Activated CD4-positive, alpha-beta T cell treated with anti-CD3 and anti-CD28 coated beads for 4 hours (primary cell): ENCODE results near the gene ACSS1.

Experiments
- DNase-seq, 2 donors: peaks; one replicate each; pipeline ENCODE4 v3.0.0-alpha.2; 2020

ACSS1 gene

DNA sequence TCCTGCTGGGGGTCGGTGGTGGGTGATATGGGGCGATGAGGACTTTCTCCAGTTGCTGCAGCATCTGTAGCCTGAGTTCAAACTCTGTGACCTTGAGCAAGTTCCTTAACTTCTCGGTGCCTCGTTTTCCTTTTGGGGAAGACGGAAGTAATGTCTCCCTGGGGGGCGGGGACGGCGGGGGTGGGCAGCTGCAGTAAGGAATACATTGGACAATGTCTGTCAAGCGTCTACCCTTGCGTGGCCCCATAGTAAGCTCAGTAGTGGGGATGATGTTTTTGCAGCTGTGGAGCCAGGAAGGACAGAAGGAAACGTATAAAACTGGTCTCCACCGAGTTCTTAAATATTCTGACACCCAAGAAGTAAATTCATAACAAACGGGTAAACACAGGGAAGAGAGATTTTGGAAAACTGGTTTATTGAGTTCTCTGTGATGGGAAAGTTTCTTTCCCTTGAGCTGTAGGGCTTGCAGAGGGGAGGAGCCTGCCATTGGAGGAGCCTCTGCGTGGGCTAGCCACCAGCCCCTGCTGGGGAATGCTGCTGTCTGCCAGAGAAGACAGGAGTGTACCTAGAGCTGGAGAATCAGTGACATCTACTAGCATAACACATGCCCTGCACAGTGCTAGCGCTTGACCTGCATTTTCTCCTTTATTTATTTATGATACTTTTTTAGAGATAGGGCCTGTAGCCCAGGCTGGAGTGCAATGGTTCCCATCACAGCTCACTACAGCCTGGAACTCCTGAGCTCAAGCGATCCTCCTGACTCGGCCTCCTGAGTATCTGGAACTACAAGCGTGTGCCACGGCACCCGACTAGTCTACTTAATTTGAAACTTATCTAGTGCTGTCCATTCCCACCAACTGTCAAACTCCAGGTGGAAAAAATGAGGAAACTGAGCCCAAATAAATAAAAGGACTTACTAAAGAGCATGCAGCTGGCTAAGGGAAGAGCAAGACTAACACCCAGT, 1.2 kb upstream of the ACSS1 start:
- DNase-seq = no peak

DNA sequence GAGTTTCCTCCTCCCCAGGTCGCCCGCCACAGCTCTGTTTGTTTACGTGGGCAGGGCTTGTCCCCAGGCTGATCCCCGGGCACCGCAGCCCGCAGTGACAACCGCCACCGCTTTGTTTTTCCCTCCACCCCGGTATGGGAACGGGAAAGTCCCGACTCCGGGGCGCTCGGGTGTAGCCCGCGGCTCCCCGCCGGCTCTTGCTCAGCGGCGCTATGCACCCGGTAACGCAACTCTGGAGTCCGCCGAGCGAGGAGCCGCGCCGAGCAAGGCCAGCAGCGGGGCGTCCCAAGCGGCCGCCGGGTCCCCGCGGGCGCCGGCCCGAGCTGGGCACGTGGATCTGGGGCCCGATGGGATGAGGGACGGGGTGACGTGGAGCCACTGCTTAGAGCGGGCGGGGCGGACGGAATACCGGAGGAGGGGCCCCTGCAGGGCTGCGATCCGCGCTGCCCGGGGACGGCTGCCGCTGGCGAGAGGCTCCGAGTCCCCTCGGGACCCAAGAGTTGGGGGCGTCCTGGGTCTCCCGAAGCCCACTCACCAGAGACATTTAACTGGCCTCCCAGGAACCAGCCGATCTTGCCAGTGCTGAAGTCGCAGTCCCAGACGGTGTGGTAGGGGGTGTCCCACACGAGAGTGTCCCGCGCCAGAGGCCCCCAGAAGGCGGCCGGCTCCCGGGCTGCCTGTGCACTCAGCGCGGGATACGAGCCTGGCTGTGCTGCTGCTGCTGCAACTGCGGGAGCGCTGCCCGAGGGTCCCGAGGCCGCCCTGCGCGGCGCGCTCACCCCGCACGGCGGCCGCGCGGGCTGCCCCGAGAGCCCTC, 497 bp downstream of the ACSS1 start:
- DNase-seq = peak; percentile 69 to 74

DNA sequence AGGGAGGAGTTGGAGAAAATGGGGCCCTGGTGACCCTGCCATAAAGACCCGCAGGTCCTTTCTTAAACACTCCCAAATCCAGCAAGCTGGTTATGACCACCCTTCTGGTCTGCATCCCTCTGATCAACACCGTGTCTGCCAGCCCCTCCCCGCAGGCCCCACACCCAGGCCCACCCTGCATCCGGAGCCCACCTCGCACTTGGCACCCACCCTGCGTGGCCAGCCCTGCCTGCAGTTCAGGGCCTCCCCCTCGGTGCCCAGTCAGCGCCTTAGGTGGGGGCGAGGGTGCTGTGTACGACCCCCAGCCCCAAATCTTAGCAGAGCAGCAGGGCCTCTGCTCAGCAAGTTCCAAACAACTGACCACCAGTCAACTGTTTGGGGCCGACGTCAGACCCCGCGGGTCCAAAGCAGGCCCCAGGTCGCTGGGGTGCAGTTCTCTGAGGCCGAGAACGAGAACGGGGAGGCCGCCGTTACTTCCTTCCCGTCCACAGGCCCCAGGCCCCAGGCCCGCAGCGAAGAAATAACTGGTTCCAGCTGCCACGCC, 1.2 kb downstream of the ACSS1 start:
- DNase-seq = no peak

DNA sequence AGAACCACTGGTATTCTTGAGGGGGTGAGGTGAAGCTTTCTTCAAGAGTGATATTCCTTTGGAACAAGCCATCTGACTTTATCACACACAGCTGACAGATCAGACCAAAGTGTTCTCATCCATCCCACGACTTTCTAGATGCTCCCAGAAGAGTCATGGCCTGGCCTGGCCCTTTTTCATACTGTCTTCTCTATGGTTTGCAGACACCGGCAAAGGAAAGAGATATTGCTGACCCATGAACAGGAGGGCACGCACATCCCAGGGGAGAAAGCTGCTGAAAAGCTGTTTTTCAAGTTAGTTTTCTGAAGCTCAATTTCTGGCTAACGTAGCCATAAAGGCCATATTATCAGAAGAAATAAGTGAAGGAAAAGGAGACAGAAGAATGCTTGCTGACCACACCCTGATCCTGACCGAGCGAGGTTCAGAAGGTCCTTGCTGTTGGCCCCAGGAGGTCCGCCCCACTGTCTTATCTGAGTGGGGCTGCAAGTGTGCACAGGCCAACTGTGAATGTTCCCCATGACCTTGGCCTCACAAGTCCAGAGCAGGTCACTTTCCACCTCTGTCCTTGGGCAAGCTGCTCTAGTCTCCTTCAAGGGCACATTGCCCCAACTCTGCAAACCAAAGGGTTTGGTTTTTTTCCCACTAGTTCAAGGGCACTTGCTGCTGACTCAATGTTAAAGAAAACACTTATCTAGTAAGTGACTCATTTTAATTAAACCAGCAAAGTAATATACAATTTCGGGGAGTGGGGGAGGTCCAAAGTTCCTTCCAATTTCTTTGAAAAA, 2.0 kb downstream of the ACSS1 start:
- DNase-seq = no peak

DNA sequence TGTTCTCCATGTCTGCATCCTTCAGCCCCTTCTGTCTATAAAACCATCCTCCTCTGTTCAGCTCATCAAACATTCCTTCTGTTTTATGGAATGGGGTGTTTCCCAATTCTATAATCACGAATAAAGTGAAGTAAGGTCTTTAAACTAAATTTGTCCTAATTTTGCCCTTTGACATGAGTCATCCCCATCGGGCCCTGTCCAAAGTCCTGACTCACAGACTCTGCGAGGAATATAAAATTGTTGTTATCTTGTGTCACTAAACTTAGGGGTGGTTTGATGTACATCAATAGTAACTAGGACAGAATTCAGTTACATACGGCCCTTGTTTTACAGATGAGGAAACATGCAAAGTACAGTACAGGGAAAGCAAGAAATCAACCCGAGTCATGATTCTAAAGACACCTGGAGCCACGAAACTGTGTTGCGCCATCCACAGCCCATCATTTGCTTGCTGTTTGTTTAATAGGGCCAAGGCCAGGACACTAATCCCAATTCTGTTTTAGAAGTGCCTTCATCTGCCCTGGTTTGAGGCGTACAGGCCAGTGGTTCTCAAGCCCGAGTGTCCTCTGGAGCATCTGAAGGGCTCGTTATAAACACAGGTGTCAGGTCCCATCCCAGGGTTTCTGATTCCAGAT, 2.8 kb downstream of the ACSS1 start:
- no peak for DNase-seq

DNA sequence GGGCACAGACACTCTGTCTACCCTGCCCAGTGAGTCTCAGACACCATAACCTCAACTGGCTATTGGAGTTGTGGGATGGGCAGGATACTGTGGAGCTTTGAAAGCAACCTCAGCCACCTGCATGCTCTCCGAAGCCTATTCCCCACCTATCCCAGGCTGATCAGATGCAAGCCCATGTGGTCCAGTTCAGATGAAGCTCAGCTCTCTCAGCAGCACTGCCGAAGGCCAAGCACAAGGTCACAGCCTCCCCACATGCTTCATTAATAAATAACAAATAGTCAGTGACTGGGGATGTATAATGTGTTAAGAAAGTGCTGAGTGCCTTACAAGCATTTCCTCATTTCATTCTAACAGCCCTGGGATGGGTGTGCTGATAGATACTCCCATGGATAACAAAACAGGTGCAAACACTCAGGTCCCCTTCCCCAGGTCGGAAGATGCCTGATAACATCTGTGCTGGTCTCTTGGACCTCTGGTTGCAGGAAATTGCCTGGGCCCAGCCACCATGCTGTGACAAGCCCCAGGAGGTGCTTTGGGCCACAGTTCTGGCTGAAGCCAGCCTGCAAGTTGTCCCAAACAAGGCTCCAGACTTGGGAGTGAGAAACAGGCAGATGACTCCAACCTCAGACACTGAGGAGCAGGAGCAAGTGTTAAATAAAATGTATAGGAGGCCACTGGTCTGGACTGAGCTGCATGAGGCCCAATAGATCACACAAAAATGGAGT, 3.7 kb downstream of the ACSS1 start:
- no peak for DNase-seq

DNA sequence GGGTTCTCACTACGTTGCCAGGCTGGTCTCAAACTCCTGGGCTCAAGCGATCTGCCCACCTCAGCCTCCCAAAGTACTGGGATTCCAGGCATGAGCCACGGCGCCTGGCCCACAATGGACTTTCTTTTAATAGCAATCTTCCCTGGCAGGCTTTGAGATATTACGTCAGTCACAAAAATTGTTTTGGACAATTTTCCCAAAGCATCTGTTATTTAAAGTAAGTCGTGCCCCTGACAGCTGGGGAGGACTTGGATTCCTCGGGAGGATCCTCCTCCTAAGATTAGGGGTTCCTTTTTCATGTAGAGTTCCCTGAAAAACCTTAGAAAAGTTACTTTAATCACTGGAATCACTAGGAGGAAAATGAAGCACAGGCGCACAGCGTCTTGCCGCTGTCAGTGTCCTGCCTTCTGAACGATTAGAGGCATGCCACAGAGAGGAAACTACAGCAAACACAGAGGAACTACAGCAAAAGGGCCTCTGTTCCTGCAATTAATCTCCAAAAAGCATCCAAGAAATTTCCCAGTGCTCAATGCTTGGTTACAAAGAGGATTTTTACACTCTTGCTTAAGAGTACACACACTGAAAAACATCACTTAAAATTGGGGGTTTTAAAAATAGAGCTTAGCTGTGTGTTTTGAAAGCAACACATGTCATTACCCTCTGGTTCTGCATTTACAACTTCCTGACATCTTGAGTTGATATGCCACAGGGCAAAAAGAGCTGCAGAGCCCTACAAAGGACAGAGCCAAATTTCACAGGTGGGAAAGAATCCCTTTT, 4.5 kb downstream of the ACSS1 start:
- no peak for DNase-seq

DNA sequence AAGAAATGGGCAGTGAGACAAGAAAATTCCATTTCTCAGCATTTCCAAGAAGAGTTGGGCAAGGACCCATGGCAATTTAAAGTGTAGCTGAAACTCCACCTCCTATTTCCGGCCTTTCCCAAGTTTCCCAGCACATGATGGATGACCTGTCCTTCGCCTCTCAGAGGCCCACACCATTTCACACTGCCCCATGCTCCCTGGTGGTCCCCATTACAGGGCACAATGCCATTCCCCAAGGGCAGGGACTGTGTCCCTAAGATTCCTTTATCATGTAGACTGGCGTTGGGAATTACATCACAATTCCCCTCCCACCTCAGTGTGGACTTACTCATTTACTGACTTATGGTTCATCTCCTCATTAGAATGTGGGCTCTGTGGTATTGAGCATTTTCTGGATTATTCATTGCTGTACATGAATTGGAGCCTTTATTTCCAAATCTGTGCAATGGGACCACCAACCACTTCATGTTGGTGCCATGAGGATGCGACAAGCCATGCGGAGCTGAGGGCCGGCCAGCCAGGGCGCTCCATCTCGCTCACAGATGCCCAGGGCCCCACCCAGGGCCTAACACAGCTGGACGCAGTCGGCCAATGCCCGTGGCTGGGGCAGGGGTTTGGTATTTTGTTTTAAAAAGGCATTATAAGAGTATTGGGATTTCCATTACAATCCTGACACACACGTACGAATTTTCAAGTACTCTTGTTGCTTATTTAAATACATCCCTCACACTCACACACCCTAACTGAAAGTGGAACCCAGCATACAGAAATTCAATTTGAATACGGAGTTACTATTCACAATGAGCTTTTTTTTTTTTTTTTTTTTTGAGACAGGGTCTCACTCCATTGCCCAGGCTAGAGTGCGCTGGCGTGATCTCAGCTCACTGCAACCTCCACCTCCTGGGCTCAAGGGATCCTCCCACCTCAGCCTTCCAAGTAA, 5.4 kb downstream of the ACSS1 start:
- no peak for DNase-seq

DNA sequence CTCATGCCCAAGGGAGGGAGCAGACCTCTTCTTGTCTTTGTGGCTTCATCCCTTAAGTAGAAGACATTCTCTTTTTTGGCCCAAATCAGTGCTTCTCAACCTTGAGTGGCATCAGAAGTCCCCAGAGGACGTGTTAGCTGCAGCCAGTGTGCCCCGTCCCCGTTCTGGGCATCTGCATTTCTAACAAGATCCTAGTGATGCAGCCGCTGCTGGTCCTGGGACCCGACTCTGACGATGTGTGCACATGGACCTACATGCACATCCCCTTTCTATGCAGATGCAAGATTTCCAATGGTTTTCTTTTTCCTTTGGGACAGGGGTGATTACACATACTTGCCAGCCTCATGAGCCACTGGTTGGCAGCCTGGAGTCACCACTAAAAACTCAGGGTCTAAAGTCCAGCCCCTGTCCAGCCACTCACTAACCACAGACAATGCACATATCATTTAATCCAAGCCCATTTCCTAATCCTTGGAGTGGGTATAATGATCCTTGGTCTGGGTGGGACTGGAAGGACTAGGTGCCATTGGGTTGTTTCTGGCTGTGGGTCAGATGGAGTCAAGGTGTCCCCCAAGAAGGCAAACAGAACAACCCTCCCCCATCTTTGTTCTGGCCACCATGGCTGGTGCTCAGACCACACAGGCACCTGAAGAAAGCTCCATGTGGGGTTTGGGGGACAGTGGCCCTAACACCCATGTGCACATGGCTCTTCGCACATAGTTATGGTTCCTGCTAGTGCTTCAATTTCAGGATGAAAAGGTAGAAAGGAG, 6.4 kb downstream of the ACSS1 start:
- no peak for DNase-seq

DNA sequence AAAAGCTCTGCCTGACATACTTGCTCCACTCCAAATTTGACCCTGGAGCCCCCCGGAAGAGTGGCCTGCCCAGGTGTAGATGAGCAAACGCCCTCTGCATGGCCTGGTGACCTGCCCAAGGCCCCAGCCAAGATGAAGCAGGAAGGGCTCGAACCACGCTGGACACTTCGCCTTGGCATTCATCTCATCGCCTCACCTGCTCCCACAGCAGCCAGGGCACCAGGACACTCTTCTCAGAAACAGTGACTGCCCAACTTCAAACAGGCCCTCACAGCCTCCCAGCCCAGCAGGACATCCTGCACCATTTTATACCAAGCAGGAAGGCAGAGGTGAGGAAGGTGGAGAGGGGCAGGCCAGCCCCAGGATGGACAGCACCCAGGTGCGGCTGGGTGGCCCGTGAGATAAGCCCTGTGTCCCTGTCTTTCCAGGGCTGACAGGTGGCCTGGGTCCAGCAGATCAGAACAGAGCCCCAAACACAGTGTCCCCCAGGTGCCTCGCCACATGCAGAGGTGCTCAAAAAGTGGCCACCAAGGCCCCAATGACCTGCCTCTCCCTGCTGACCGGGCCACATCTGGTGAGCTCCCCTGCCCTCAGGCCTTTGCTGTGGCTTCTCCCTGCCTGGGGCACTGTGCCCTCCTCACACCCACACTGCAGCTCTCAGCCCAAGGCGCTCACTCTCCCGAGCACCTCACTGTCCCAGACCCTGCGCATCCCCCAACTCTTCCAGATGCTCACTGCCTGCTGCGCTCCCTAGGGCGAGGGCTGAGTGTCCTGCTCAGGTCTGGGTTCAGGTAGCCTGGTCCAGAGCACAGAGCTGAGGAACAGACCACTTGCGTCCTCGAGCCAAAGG, 7.2 kb downstream of the ACSS1 start:
- DNase-seq = no peak

DNA sequence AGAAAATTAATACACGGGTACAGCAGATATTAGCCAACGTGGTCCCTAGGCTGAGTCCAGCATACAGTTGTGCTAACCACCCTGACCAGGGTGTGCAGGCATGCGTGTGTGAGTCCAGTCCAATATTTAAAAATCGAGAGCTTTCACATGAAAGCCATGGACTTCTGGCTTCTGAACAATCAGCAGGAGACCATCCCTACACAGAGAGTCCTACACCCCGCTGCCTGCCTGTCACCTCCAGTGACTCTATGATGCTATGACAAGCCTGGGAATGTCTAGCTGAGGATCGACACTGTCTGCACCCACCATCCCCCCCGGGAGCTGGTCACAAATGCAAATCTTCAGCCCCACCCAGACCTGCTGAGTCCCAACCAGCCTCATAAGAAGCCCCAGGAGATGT, 7.9 kb downstream of the ACSS1 start:
- no peak for DNase-seq

DNA sequence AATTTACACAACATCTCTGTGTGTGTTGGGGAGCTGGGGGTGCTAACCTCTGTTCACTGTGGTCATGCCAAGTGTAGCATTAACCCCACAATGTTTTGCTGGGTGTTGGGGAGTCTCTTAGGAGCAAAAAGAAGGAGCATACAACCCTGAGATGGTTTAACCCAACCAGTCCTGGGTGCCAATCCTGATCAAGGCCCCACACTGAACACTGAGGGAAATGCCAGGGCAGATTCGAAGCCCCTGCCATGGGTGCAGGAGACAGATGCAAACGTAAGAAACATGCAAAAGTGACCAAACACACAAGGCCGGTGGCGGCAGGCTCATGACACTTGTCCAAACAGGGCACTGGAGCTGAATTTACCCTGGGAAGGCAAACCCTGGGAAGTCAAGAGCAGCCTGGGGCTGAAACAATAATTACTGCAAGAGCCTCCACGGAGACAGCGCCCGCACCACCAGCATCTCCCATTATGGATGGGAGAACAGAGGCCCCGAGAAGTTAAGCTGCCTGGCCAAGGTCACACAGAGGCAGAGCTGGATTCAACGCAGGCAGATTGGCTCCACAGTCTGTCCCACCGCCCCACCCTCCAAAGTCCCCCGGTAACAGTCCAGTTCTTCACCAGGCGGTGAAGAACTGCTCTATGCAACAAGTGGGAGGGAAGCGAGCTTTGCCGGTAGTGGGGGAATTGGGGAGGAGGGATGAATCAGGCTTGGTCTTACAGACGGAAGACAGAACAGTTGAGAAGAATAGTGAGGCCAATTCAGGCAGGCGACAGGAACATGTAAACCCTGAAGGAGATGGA, 8.5 kb downstream of the ACSS1 start:
- DNase-seq = no peak

DNA sequence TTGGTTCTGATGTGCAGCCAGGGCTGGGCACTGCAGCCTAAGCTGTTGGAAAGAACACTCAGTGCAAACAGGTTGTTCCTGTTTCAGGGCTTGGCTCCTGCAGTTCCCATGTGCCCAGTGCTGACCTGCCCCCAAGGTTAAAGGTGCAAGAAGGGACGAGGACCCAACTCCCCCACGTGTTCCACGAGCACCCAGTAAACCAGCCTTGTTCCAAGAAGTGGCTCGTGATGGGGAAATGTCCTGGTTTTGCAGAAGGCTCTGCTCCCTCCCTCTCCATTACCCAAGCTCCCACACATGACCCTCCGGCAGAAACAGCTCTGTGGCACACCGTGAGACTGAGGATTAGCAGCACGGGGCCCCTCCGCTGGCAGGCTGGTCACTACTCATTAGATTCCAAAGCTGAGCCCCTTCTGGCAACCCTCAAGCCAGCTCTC, 9.4 kb downstream of the ACSS1 start:
- no peak for DNase-seq

DNA sequence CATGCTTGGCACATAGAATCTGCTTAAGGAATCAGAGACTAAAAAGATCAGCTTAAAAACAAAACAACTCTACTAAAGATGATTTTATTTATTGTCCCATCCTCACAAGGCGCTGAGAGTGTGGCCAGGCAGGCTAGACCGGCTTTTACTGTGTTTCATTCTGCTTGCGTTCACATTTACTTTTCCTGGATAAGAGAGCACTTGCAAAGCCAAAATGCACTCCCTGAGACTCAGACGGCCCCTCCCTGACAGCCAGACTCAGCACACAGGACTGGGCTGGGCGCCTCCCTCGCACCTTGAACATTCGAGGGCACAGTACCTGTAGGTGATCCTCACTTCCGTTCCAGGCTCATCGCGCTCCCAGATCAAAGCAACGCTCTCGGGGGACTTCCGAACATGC, 10.2 kb downstream of the ACSS1 start:
- DNase-seq = no peak

DNA sequence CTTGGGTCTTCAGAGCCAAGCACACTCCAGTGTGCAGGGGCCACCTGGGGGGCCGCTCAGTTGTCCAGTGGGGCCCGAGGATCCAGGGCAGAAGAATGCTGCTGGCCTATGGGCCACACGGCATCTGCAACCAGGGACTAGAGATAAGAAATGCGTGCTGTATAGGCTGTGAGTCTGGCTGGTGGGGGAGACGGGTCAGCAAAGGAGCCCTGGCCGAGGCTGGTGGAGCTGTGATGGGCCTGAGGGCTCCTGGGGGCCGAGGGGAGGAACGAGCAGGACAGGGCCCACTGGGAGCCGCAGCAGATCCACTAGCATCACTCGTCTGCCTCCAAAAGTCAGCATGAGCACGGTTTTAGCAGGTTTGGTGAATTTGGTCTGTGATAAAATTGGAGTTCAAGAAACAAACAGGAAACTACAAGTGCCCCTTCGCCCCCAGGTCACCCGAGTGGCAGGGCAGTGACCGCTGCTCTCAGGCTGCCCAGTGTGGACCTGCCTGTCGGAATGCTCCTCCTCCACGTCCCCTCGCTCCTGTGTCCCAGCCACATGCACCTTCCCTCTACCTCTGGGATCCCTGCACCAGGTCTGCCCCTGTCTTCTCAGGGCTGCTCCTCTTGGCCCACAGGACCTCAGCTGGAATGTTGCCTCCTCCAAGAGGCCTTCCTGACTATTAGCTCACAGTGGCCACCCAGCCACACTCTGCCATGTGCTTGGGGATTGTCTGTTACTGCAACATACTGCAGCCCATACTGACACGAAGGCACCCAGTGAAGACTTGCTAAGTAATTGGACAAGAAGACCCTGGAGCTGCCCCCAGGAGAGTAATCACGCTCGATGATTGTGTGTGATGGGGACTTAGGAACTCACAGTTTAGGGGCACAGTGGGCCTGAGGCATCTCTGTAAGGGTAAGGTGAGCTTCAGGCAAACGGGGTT, 10.9 kb downstream of the ACSS1 start:
- no peak for DNase-seq

DNA sequence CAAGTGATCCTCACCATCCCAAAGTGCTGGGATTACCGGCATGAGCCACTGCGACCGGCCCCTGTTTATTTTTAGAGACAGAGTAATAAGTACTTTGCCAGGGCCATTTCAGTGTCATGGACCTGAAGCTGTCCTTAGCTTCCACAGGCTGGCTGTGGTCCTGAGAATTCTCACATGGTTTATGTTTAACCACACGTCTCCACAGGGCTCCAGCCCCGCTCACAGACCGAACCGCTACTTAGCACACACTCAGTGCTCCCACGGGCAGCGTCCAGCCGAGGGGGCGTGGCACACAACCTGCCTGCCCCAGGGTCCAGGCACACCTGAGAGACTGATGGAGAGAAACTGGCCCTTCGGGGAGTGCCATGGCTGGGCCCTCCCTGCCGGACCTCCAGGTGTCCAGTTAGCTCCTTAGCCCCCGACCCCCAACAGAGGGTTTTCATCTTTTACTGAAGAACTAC, 11.7 kb downstream of the ACSS1 start:
- DNase-seq = no peak
